Measurements from ENCODE around the gene ACTR1B.
"Not testable (repeated sequence)": the region's sequence is repeated elsewhere in the genome, so short reads cannot be mapped to it uniquely, and the experiment has no call there.

The ACTR1B gene

DNA sequence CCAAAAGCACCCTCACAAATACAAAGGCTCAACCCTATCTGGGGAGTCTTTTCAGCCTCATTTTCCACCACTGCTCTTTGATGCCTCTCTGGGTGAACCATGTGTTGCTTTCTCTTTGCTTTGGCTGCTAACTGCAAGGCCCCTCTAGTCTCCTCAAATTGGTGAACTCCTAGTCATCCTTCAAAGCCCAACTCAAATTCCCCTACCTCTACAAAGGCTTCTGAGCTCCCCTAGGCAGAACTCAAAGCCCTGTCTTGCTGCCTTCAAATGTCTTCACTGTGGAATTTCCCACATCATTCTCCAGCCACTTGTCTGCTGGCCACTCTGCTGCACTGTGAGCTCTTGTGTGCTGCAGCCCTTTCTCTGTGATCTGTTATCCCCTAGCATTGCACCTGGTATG is 40.9 kb downstream of the ACTR1B start:
- H3K36me3 ChIP-seq; H3K9me3 ChIP-seq; H3K4me3 ChIP-seq; DNase-seq; intact Hi-C loops (cut with DNase I; ENCODE audit: low total_unique reads); H3K27me3 ChIP-seq; H3K4me1 ChIP-seq; H3K27ac ChIP-seq: not testable (repeated sequence)

DNA sequence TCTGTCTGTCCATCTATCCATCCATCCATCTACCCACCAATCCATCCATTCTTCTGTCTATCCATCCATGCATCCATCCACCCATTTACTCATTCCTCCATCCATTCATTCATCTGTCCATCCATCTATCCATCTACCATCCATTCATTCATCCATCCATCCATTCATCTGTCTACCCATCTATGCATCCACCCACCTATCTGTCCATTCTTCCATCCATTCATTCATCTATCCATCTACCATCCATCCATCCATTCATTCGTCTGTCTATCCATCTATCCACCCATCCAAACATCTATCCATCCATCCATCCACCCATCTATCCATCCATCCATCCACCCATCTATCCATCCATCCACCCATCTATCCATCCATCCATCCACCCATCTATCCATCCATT is 43.4 kb downstream of the ACTR1B start:
- intact Hi-C loops (cut with DNase I; ENCODE audit: low total_unique reads); H3K27ac ChIP-seq: not testable (repeated sequence)

GRCh38 chr2:97618939-97619827 is 44.7 kb downstream of the ACTR1B start:
- H3K4me3 ChIP-seq; intact Hi-C loops (cut with DNase I; ENCODE audit: low total_unique reads); H3K9me3 ChIP-seq; H3K4me1 ChIP-seq; H3K36me3 ChIP-seq; H3K27ac ChIP-seq; DNase-seq; H3K27me3 ChIP-seq: not testable (repeated sequence)

More for the DNA sequence above, 43.4 kb downstream of the ACTR1B start:
- not testable (repeated sequence) for H3K27me3 ChIP-seq, H3K4me3 ChIP-seq, H3K36me3 ChIP-seq, H3K9me3 ChIP-seq, H3K4me1 ChIP-seq, DNase-seq

DNA sequence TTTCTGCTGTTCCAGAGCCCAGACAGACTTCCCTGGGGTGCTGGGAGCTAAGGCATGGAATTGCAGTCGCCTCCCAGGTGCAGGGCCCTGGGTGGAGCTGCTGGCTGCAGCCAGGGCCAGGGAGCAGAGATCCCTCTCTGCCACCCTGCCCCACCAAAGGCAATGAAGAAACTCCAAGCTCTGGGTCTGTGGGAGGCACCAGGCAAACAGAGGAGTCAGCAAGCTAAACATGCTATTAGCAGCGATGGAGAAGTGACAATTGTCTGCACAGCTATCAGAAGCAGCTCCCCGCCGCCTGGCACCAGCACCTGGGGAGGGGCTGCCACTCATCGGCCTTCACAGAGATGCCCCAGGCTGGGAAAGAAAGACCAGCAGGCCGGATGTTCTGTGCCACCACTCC is 45.9 kb downstream of the ACTR1B start:
- DNase-seq, result no peak
- H3K27me3 ChIP-seq, result no peaks in the 10 kb centered on the region
- no peak overlapping the region for H3K27ac ChIP-seq
- H3K36me3 ChIP-seq, result no peaks in the 10 kb centered on the region
- H3K4me3 ChIP-seq, result no peak overlapping the region
- H3K4me1 ChIP-seq, result no peaks in the 10 kb centered on the region
- TF ChIP-seq CTCF (IDR thresholded peaks at IDR 0.05), result no peak
- intact Hi-C loops (cut with DNase I; ENCODE audit: low total_unique reads), result no loop called here
- H3K9me3 ChIP-seq, result no peaks in the 10 kb centered on the region

DNA sequence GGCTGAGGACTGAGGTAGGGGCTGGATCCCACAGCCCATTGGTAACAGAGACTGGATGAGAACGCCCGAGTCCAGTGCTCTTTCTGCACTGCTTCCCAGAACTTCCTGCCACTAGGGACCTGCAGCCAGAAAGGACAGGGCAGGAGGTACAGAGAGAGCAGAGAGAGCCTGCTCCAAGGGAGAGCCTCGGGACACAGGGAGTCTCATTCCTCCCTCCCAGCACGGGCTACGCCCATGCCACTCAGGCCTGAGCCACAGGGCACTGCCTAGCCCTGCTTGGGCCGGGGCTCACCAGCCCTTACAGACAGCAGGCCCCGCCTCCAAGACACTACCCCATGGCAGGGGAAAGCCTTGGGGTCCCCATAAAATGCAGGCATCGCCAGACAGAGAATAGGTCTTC is 48.1 kb downstream of the ACTR1B start:
- DNase-seq; H3K36me3 ChIP-seq; intact Hi-C loops (cut with DNase I; ENCODE audit: low total_unique reads); H3K9me3 ChIP-seq; H3K27ac ChIP-seq; H3K4me3 ChIP-seq; H3K27me3 ChIP-seq; H3K4me1 ChIP-seq: not testable (repeated sequence)

GRCh38 chr2:97611895-97612294 is 51.9 kb downstream of the ACTR1B start:
- H3K27ac ChIP-seq; H3K4me3 ChIP-seq; H3K36me3 ChIP-seq; H3K9me3 ChIP-seq; H3K27me3 ChIP-seq; intact Hi-C loops (cut with DNase I; ENCODE audit: low total_unique reads); DNase-seq; H3K4me1 ChIP-seq: not testable (repeated sequence)

DNA sequence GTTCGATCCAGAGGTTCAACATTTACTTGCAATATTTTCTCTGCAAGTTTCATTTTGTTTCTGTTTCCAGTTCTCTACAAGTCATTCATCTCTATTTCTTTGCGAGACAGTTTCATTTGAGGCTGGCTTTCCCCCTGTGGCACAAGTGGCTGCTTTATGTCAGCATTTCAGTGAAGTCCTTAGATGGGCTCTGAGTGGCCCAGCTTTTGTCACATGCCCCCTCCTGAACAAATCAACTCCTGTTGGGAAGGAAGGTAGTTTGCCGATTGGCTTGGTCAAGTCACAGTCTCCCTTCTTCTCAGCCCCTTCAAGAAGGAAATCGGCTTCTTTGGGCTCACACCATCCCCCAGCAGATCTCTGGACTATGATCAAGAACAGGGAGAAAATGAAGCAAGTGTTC is 55.1 kb downstream of the ACTR1B start:
- DNase-seq; H3K9me3 ChIP-seq; H3K4me1 ChIP-seq; H3K27ac ChIP-seq; H3K27me3 ChIP-seq; H3K4me3 ChIP-seq; intact Hi-C loops (cut with DNase I; ENCODE audit: low total_unique reads); H3K36me3 ChIP-seq: not testable (repeated sequence)
